Stimulated activated CD8-positive, alpha-beta memory T cell treated with anti-CD3 and anti-CD28 coated beads, Interleukin-15, amount 100 ng/mL, for 4 hours (primary cell): ENCODE data around the gene S1PR5.

Experiments used
- DNase-seq, 2 donors: peaks; one replicate each; pipeline ENCODE4 v3.0.0-alpha.2; 2020; ENCODE audit warnings: low read depth in 2 of 2

The S1PR5 gene

DNA sequence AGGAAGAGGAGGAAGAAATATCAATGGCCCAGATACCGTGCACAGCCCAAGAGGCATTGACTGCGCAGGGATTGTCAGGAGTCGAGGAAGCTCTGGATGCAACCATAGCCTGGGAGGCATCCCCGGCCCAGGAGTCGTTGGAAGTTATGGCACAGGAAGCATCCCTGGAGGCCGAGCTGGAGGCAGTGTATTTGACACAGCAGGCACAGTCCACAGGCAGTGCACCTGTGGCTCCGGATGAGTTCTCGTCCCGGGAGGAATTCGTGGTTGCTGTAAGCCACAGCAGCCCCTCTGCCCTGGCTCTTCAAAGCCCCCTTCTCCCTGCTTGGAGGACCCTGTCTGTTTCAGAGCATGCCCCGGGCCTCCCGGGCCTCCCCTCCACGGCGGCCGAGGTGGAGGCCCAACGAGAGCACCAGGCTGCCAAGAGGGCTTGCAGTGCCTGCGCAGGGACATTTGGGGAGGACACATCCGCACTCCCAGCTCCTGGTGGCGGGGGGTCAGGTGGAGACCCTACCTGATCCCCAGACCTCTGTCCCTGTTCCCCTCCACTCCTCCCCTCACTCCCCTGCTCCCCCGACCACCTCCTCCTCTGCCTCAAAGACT, 50.0 kb downstream of the S1PR5 start:
- DNase-seq = no peak

GRCh38 chr19:10464456-10464855, 52.8 kb downstream of the S1PR5 start:
- DNase-seq = no peak
